ENCODE results near the gene PITX1. TPM values are rescaled to one million over a fixed set of nuclear protein-coding genes. Genes with fewer than 3 reads are reported as not detected.
"Not testable (repeated sequence)": the region's sequence is repeated elsewhere in the genome, so short reads cannot be mapped to it uniquely, and the experiment has no call there.

PITX1 gene
- total RNA-seq, 2 experiments from 2014 or later = 56.3 to 76.4 TPM

DNA sequence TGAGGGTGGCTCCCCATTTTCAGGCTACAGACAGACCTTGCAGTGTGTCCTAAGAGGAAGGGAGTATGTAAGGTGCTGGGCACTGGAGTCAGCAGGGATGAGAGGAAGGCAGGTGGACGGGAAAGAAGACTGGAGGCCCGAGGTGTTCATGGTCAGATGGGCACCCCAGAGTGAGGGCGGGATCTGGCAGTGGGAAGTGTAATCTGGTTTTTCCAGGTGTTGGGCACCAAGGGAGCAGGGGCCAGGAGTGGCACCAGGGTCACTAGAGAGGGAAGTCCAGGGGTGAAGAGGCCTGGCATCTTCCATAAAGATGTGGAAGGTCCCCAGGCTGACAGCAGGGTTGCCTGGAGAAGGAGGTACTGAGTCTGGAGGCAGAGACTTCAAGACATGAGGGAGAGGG, 29.7 kb downstream of the PITX1 start:
- CTCF ChIA-PET (ENCODE audit: unreplicated experiment) = no interaction called here

DNA sequence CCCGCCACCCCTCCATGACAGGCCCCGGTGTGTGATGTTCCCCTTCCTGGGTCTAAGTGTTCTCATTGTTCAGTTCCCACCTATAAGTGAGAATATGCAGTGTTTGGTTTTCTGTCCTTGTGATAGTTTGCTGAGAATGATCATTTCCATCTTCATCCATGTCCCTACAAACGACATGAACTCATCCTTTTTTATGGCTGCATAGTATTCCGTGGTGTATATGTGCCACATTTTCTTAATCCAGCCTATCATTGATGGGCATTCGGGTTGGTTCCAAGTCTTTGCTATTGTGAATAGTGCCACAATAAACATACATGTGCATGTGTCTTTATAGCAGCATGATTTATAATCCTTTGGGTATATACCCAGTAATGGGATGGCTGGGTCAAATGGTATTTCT, 36.0 kb downstream of the PITX1 start:
- H3K4me1 ChIP-seq (ENCODE audit: insufficient read depth, low read length, poor library complexity, severe bottlenecking); H3K36me3 ChIP-seq (ENCODE audit: insufficient read depth, low read length); H4K20me1 ChIP-seq (ENCODE audit: insufficient read depth, low read length); BruUV-seq (replicated peaks); H2AFZ ChIP-seq (ENCODE audit: low read length); CTCF ChIA-PET (ENCODE audit: unreplicated experiment); H3K9me3 ChIP-seq (ENCODE audit: low read length); H3K9me2 ChIP-seq (ENCODE audit: insufficient read depth, low read length); DNase-seq (ENCODE audit: low spot score); POLR2A ChIA-PET; intact Hi-C loops (cut with micrococcal nuclease; ENCODE audit: unreplicated experiment); H3K4me3 ChIP-seq (ENCODE audit: low read depth, low read length, poor library complexity, severe bottlenecking); H3K79me2 ChIP-seq (ENCODE audit: insufficient read depth, low read depth, low read length); H3K4me2 ChIP-seq (ENCODE audit: low read length); H3K27ac ChIP-seq (ENCODE audit: low read depth, low read length, poor library complexity, severe bottlenecking): not testable (repeated sequence)

More for the DNA sequence above, 29.7 kb downstream of the PITX1 start:
- intact Hi-C loops (cut with micrococcal nuclease; ENCODE audit: unreplicated experiment) = no loop called here
- no peaks in the 10 kb centered on the region for H3K79me2 ChIP-seq (ENCODE audit: insufficient read depth, low read depth, low read length)
- BruUV-seq (replicated peaks) = no TSS peak
- no peaks in the 10 kb centered on the region for H3K36me3 ChIP-seq (ENCODE audit: insufficient read depth, low read length)
- no peaks in the 10 kb centered on the region for H3K4me1 ChIP-seq (ENCODE audit: insufficient read depth, low read length, poor library complexity, severe bottlenecking)
- H4K20me1 ChIP-seq (ENCODE audit: insufficient read depth, low read length) = no peaks in the 10 kb centered on the region
- POLR2A ChIA-PET = no interaction called here
- H2AFZ ChIP-seq (ENCODE audit: low read length) = no peak overlapping the region
- H3K27ac ChIP-seq (ENCODE audit: low read depth, low read length, poor library complexity, severe bottlenecking) = no peak overlapping the region
- TF ChIP-seq, protein P1, sequence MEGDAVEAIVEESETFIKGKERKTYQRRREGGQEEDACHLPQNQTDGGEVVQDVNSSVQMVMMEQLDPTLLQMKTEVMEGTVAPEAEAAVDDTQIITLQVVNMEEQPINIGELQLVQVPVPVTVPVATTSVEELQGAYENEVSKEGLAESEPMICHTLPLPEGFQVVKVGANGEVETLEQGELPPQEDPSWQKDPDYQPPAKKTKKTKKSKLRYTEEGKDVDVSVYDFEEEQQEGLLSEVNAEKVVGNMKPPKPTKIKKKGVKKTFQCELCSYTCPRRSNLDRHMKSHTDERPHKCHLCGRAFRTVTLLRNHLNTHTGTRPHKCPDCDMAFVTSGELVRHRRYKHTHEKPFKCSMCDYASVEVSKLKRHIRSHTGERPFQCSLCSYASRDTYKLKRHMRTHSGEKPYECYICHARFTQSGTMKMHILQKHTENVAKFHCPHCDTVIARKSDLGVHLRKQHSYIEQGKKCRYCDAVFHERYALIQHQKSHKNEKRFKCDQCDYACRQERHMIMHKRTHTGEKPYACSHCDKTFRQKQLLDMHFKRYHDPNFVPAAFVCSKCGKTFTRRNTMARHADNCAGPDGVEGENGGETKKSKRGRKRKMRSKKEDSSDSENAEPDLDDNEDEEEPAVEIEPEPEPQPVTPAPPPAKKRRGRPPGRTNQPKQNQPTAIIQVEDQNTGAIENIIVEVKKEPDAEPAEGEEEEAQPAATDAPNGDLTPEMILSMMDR (conservative IDR thresholded peaks at IDR 0.05; ENCODE audit: low read length) = no peak
- no peak for TF ChIP-seq EZH2phosphoT487 (IDR thresholded peaks at IDR 0.05; ENCODE audit: borderline replicate concordance, low read depth, low read length)
- H3K9me2 ChIP-seq (ENCODE audit: insufficient read depth, low read length) = no peaks in the 10 kb centered on the region
- H3K9me3 ChIP-seq (ENCODE audit: low read length) = no peaks in the 10 kb centered on the region
- DNase-seq (ENCODE audit: low spot score) = no peak
- no peak overlapping the region for H3K4me2 ChIP-seq (ENCODE audit: low read length)
- no peak overlapping the region for H3K4me3 ChIP-seq (ENCODE audit: low read depth, low read length, poor library complexity, severe bottlenecking)

DNA sequence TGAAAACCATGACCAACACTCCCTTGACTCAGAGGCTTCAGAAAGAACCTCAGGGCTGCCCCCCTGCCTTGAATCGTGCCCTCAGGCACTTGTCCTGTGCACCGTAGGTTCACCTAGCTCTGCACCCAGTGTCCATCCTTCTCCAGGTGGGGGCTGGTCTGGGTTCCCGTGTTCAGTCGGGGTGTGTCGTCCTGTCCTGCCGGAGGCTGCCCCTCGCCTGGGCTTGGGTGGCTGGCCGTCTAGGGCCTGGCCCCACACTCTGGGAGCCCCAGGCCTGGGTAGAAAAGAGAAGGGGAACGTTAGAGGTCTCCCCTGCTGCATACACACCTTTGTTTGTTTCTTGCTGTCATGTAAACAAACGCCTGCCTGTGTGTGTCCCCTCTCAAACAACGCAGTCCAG, 37.0 kb downstream of the PITX1 start:
- H3K4me3 ChIP-seq (ENCODE audit: low read depth, low read length, poor library complexity, severe bottlenecking) = no peak overlapping the region
- no peak overlapping the region for H2AFZ ChIP-seq (ENCODE audit: low read length)
- no peak overlapping the region for H3K4me2 ChIP-seq (ENCODE audit: low read length)
- no peaks in the 10 kb centered on the region for H4K20me1 ChIP-seq (ENCODE audit: insufficient read depth, low read length)
- no peaks in the 10 kb centered on the region for H3K9me3 ChIP-seq (ENCODE audit: low read length)
- no peaks in the 10 kb centered on the region for H3K79me2 ChIP-seq (ENCODE audit: insufficient read depth, low read depth, low read length)
- H3K36me3 ChIP-seq (ENCODE audit: insufficient read depth, low read length) = no peaks in the 10 kb centered on the region
- ChIA-PET CTCF (ENCODE audit: unreplicated experiment) (no interaction called here), POLR2A (interaction anchor here (1.4 kb wide), 1 partner anchor 9 kb away, joined by 4 read pairs; no protein-coding TSS in a partner anchor)
- H3K27ac ChIP-seq (ENCODE audit: low read depth, low read length, poor library complexity, severe bottlenecking) = no peak overlapping the region
- no TSS peak for BruUV-seq (replicated peaks)
- H3K9me2 ChIP-seq (ENCODE audit: insufficient read depth, low read length) = no peaks in the 10 kb centered on the region
- H3K4me1 ChIP-seq (ENCODE audit: insufficient read depth, low read length, poor library complexity, severe bottlenecking) = peaks cover 6% of the 10 kb centered on the region
- TF ChIP-seq, protein P1 (conservative IDR thresholded peaks at IDR 0.05; ENCODE audit: low read length) = no peak
- no peak for TF ChIP-seq EZH2phosphoT487 (IDR thresholded peaks at IDR 0.05; ENCODE audit: borderline replicate concordance, low read depth, low read length)
- DNase-seq (ENCODE audit: low spot score) = no peak
- intact Hi-C loops (cut with micrococcal nuclease; ENCODE audit: unreplicated experiment) = no loop called here
